GM12865 (cell line): ENCODE results near the gene MINAR1.

ENCODE experiments used
- DNase-seq: peaks from one replicate; pipeline ENCODE4 v3.0.0; 2010; ENCODE audit warnings: low read depth
- H3K4me3 ChIP-seq: 2 replicates; pipeline ENCODE4 v1.5.1; 2011; ENCODE audit warnings: mild to moderate bottlenecking, low read depth, low read length, control low read depth
- TF ChIP-seq, protein P1 (sequence below): IDR thresholded peaks from 2 replicates; pipeline ENCODE4 v1.5.1; 2011; ENCODE audit warnings: low read length, control low read depth, low read depth, inconsistent platforms; ENCODE audit not compliant: insufficient read depth; ENCODE audit errors: missing control alignments

MINAR1 gene

DNA sequence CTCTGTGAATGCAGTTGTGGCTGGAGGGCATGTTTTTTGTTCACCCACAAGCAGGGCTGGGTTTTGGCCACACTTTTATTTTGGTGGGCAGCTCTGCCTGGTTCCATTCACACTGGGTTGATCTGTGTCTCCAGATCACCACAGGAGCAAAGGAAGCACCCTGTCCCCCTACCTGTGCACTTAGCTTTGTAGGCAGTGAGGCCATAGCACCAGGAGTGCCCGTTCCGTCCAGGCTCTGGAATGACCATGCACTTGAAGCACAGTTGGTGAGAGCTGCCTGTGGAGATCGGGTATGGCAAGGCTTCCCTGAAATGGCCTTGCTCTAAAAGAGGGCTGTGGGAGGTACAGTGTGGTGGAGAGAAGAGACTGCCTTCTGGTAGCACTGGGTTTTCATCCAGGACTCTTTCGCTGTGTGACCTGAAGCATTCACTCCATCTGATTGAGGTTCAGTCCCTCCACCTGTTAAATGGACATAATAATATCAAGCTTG is 31.7 kb downstream of the MINAR1 start:
- DNase-seq, result no peak
- H3K4me3 ChIP-seq, result no peak overlapping the region
- TF ChIP-seq, protein P1, sequence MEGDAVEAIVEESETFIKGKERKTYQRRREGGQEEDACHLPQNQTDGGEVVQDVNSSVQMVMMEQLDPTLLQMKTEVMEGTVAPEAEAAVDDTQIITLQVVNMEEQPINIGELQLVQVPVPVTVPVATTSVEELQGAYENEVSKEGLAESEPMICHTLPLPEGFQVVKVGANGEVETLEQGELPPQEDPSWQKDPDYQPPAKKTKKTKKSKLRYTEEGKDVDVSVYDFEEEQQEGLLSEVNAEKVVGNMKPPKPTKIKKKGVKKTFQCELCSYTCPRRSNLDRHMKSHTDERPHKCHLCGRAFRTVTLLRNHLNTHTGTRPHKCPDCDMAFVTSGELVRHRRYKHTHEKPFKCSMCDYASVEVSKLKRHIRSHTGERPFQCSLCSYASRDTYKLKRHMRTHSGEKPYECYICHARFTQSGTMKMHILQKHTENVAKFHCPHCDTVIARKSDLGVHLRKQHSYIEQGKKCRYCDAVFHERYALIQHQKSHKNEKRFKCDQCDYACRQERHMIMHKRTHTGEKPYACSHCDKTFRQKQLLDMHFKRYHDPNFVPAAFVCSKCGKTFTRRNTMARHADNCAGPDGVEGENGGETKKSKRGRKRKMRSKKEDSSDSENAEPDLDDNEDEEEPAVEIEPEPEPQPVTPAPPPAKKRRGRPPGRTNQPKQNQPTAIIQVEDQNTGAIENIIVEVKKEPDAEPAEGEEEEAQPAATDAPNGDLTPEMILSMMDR, result no peak

DNA sequence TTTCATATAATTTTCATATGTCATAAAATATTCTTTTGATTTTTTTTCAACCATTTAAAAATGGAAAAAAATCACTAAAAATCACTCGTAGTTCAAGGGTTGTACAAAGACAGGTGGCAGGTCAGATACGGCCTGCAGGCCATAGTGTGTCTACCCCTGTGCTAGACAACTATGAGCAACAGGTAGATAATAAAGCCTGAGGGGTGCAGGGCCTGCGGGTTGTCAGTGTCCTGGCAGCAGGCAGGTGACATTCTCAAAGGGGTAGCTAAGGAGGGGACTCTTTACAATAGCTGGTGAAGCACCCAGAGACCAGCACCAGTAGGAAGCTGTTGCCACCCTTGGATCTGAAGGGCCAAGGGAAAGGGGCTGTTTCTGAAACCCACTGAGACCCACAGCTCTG is 34.4 kb downstream of the MINAR1 start:
- DNase-seq, result no peak
- TF ChIP-seq, protein P1, result no peak

DNA sequence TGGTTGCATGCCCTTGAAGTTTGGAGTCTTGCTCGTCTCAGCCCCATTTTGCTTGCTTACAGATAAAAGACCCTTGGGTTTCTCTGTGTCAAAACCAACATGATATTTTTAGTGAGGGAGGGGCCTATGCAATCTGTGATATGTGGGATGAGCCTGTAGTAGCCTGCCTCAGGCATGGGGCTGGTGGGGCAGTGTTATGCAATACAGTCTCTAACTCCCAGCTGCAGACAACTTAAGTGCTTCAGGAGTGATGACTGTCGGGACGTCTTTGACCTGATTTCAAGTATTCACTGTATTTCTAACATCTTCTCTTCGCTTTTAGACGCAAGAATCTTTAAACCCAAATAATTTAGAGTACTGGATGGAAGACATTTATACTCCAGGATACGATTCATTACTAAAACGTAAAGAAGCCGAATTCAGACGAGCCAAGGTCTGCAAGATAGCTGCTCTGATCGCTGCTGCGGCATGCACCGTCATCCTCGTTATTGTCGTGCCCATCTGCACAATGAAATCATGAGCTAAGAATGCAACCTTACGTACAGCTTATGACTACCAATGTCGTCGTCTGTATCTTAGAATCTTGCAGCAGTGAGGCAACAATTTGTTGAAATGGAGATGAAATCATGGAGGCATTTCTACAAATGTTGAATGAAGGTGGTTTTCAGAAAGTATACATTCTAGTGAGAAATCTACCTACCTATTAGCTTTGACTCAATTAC is 35.9 kb downstream of the MINAR1 start:
- no peak overlapping the region for H3K4me3 ChIP-seq
- TF ChIP-seq, protein P1, result no peak
- DNase-seq, result no peak

More for the DNA sequence above, 34.4 kb downstream of the MINAR1 start:
- no peak overlapping the region for H3K4me3 ChIP-seq

DNA sequence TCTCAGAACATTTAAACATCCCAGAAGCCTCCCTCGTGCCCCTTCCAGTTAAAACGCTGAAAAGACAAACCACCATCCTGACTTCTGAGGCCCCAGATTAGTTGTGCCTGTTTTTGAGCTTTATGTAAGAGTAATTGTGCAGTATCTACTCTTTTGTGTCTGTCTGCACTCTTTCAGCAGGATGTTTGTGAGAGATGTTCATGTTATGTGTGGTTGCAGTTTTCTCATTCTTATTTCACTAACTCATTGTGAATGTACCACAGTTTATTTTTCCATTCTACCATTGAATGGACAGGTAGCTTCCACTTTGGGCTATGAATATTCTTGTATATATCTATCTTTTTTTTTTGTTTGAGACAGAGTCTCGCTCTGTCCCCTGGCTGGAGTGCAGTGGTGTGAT is 40.3 kb downstream of the MINAR1 start:
- no peak for DNase-seq
- H3K4me3 ChIP-seq, result no peak overlapping the region
- TF ChIP-seq, protein P1, result no peak

DNA sequence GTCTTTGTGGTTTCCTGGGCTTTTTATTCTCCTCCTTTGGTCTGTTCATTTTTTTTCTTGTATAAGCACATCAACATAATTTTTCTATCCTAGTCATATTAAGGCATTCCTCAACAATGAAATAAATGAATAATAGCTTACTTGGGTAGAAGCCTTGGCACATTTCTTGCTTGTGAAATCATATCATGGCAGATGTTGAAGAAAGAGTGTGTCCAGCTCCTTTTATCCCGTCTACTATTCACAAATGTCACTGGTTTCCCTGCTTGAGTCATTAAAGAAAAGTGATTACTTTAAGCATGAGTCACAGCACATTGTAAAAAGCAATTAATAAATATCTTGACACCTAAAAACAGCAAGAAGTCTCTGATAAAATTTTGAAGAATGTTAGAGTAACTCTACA is 42.1 kb downstream of the MINAR1 start:
- TF ChIP-seq, protein P1, result no peak
- no peak for DNase-seq

DNA sequence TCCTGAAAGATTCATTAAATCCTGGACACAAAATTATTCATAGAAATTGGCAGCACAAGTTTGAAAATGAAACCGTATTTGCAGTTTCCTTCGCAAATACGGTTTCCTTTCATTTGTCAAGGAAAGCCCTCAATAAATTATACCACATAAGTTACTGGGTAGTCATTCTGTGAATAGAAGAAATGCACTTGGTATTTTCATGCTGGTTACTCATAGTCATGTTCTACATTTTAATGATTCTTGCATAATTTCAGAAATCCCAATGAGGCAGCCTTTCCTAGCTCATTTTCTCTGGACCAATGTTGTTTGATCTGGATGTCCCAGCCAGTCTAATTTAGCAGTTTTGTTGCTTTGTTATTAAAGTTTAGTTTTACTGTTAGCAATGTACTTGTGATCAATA is 43.2 kb downstream of the MINAR1 start:
- no peak overlapping the region for H3K4me3 ChIP-seq
- DNase-seq, result no peak

More for the DNA sequence above, 42.1 kb downstream of the MINAR1 start:
- H3K4me3 ChIP-seq, result no peak overlapping the region

DNA sequence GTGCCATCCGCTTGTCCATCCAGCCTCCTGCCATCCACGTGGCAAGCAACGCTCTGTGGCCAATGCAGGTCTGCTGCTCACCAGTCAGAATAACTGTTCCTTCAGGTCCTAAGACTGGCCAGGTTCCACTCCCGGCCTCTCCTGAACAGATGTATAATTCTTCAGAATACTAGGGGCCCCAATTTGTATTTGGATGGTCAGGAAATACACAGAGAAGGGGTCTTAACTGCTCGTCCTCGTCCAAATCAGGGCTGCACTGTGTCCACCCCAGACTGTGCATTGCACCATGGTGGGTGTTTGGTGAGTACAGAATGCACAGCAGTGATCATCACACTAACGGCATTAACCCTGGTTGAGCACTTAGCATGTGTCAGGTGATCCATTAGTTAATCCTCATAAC is 46.0 kb downstream of the MINAR1 start:
- no peak for DNase-seq
- TF ChIP-seq, protein P1, result no peak
- H3K4me3 ChIP-seq, result no peak overlapping the region

More for the DNA sequence above, 43.2 kb downstream of the MINAR1 start:
- TF ChIP-seq, protein P1, result no peak
